Measurements from ENCODE around the gene SPPL2C. TPM values are rescaled to one million over a fixed set of nuclear protein-coding genes. Genes with fewer than 3 reads are reported as not detected.

The SPPL2C gene
- total RNA-seq, 1 donor from 2014 or later, result not detected

DNA sequence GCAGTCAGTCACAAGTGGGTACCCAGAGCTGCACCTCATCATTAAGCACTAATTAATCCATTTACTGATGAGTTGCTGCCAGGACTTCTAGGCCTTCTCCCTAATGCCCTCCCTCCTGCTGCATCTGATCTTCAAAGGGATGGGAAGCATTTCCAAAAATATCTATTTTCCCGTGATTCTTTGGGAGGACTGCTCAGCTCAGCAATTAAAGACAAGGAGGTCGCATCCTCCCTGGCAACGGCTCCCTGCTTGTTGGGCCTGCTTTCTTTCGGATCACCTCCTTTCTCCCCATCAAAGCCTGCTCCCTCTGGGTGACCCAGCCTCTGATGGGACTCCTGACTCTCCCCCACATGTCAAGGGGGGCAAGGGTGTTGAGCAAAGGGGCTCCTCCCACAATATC, 26.0 kb upstream of the SPPL2C start:
- intact Hi-C loops (cut with micrococcal nuclease), result no loop called here

DNA sequence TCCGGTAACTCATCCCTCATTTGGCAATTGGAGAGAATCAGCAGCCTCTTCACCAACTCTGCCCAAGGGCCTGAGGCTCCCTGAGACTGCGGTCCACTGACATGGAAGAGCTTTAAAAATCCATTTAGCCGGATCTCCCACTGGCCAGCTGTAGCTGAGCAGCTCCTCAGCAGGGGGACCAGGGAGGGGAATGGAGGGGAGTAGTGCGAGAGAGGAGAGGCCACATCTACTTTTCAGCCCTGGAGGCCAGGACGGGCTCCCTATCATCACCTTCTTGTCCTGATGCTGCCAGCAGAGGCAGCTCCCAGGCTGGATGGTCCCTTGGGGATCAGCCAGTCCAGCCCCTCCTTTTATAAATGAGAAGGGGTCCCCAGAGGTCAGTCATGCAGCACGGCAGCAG, 25.0 kb upstream of the SPPL2C start:
- peaks cover 39% of the 10 kb centered on the region for H3K27me3 ChIP-seq (ENCODE audit: low read depth)
- no peaks in the 10 kb centered on the region for H3K36me3 ChIP-seq
- intact Hi-C loops (cut with micrococcal nuclease), result loop anchor here (10.0 kb wide), 1 partner anchor 65 kb away; no protein-coding TSS in a partner anchor
- TF ChIP-seq, protein P1, sequence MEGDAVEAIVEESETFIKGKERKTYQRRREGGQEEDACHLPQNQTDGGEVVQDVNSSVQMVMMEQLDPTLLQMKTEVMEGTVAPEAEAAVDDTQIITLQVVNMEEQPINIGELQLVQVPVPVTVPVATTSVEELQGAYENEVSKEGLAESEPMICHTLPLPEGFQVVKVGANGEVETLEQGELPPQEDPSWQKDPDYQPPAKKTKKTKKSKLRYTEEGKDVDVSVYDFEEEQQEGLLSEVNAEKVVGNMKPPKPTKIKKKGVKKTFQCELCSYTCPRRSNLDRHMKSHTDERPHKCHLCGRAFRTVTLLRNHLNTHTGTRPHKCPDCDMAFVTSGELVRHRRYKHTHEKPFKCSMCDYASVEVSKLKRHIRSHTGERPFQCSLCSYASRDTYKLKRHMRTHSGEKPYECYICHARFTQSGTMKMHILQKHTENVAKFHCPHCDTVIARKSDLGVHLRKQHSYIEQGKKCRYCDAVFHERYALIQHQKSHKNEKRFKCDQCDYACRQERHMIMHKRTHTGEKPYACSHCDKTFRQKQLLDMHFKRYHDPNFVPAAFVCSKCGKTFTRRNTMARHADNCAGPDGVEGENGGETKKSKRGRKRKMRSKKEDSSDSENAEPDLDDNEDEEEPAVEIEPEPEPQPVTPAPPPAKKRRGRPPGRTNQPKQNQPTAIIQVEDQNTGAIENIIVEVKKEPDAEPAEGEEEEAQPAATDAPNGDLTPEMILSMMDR (IDR thresholded peaks at IDR 0.05; ENCODE audit: borderline replicate concordance), result no peak
- DNase-seq, result no peak
- H3K4me1 ChIP-seq, result peaks cover 6% of the 10 kb centered on the region
- no peaks in the 10 kb centered on the region for H3K9me3 ChIP-seq (replicated peaks)
- no peak overlapping the region for H3K4me3 ChIP-seq
- H3K27ac ChIP-seq (replicated peaks), result no peak overlapping the region

More for the DNA sequence above, 26.0 kb upstream of the SPPL2C start:
- Histone ChIP-seq H3K4me3 (no peak overlapping the region), H3K27me3 (ENCODE audit: low read depth) (peaks cover 33% of the 10 kb centered on the region), H3K4me1 (peaks cover 6% of the 10 kb centered on the region), H3K9me3 (replicated peaks) (no peaks in the 10 kb centered on the region), H3K27ac (replicated peaks) (no peak overlapping the region), H3K36me3 (no peaks in the 10 kb centered on the region)
- TF ChIP-seq, protein P1 (IDR thresholded peaks at IDR 0.05; ENCODE audit: borderline replicate concordance), result no peak
- DNase-seq, result no peak

DNA sequence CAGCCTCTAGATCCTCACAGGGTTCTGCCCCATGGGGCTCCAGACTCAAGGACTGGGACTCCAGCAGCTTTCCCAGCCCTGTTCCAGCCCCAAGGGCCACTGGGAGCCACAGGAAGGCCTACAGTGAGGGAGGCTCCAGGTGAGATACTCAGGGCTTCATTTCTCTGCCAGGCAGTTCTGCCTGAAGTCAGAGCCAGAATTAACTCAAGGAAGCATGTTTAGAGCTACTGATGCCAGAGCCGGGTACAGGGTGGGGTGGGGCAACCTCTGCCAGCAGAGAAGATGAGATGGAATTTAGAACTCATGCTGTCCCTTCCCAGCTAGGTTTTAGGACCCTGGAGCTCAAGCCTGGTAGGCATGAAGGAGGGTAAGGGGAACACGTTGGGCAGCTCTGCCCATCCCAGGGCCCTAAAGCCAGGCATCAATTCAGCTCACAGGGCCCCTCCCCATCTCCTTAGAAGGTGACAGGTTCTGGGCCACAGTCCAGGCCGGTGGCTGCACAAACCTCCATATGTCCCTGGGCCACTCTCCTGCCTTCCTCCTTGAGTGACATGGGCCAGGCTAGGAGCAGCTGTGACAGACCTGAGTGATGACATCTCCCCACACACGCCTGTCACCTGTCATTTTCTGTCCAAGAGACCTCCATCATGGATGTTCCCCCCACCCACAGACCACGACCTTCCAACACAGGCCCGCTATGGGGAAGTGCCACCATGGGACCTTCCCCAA, 24.5 kb upstream of the SPPL2C start:
- no peak overlapping the region for H3K27ac ChIP-seq (replicated peaks)
- no peaks in the 10 kb centered on the region for H3K9me3 ChIP-seq (replicated peaks)
- TF ChIP-seq, protein P1 (IDR thresholded peaks at IDR 0.05; ENCODE audit: borderline replicate concordance), result no peak
- intact Hi-C loops (cut with micrococcal nuclease), result loop anchor here (10.0 kb wide), 1 partner anchor 65 kb away; no protein-coding TSS in a partner anchor
- peaks cover 44% of the 10 kb centered on the region for H3K27me3 ChIP-seq (ENCODE audit: low read depth)
- no peak for DNase-seq
- H3K36me3 ChIP-seq, result no peaks in the 10 kb centered on the region
- no peak overlapping the region for H3K4me3 ChIP-seq
- H3K4me1 ChIP-seq, result peaks cover under 1% of the 10 kb centered on the region

DNA sequence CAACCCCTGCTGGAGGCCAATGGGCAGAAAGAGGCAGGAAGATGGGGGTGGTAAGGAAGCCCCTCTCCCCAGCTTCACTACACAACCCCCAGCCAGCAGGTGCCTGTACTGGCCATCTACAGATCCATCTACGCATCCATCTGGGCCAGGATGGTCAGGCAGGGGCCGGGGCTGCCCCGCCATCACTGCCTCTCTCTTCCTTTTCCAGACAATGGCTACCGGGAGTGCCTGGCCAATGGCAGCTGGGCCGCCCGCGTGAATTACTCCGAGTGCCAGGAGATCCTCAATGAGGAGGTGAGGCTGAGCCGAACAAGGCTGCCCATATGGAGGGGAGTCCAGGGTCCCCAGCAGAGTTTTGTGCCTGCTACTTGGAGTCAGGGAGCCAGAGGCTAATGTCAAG, 23.5 kb upstream of the SPPL2C start:
- DNase-seq, result no peak
- intact Hi-C loops (cut with micrococcal nuclease), result loop anchor here (10.0 kb wide), 1 partner anchor 64 kb away; no protein-coding TSS in a partner anchor
- H3K9me3 ChIP-seq (replicated peaks), result no peaks in the 10 kb centered on the region
- peaks cover 54% of the 10 kb centered on the region for H3K27me3 ChIP-seq (ENCODE audit: low read depth)
- no peaks in the 10 kb centered on the region for H3K4me1 ChIP-seq
- H3K4me3 ChIP-seq, result no peak overlapping the region
- no peak overlapping the region for H3K27ac ChIP-seq (replicated peaks)
- TF ChIP-seq, protein P1 (IDR thresholded peaks at IDR 0.05; ENCODE audit: borderline replicate concordance), result no peak
- no peaks in the 10 kb centered on the region for H3K36me3 ChIP-seq

DNA sequence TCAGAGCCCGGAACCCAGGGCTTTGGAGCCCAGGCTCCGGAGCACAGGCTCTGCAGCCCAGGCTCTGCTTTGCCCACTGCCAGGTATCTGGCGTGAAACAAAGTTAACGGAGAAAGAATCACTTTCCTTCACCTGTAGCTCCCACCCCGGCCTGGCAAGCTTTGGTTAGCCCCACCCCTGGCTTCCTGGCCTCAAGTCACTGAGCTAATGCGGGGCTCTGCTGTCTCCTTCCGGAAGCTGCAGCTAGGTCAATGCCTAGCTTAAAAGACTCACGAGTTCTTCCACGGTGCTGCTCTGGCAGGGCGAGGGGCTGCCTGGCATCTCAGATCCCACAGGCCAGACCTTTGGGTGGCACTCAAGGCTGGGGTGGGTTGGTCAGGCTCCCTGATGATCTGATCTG, 21.1 kb upstream of the SPPL2C start:
- DNase-seq, result no peak
- H3K9me3 ChIP-seq (replicated peaks), result no peaks in the 10 kb centered on the region
- H3K27ac ChIP-seq (replicated peaks), result no peak overlapping the region
- intact Hi-C loops (cut with micrococcal nuclease), result loop anchor here (10.0 kb wide), 1 partner anchor 61 kb away; no protein-coding TSS in a partner anchor
- H3K4me1 ChIP-seq, result no peaks in the 10 kb centered on the region
- peaks cover 64% of the 10 kb centered on the region for H3K27me3 ChIP-seq (ENCODE audit: low read depth)
- TF ChIP-seq, protein P1 (IDR thresholded peaks at IDR 0.05; ENCODE audit: borderline replicate concordance), result no peak
- no peak overlapping the region for H3K4me3 ChIP-seq
- H3K36me3 ChIP-seq, result no peaks in the 10 kb centered on the region
